ENCODE data around the gene RNASE1. TPM values are rescaled to one million over a fixed set of nuclear protein-coding genes. Genes with fewer than 3 reads are reported as not detected.

RNASE1 gene
- total and polyA plus RNA-seq, 2 donors (not counting 1 experiment from before 2014, with no cell fraction given) = 0.25 to 0.81 TPM

GRCh38 chr14:20775901-20776300 lies 26.7 kb downstream of the RNASE1 start:
- ChIA-PET POLR2A (interaction anchor here (0.8 kb wide), 1 partner anchor 24 kb away, joined by 3 read pairs; no protein-coding TSS in a partner anchor), CTCF (interaction anchor here (1.6 kb wide), 1 partner anchor 18 kb away, joined by 4 read pairs; no protein-coding TSS in a partner anchor)
- no peak for ATAC-seq (ENCODE audit: low read depth)
- Mint-ChIP-seq H3K27me3 (peaks cover under 1% of the 10 kb centered on the region), H3K4me3 (no peak overlapping the region), H3K27ac (no peak overlapping the region), H3K9me3 (ENCODE audit: insufficient read depth) (no peaks in the 10 kb centered on the region), H3K4me1 (peaks cover 6% of the 10 kb centered on the region)
- peaks cover 7% of the 10 kb centered on the region in 2 donors for H3K4me1 ChIP-seq (ENCODE audit: control insufficient read depth in 2 of 2, insufficient read depth in 2 of 2, low read length in 2 of 2)
- H3K9ac ChIP-seq (ENCODE audit: low read length) = no peak overlapping the region
- H2AFZ ChIP-seq (ENCODE audit: insufficient read depth, low read depth, low read length, poor library complexity, severe bottlenecking) = no peak overlapping the region
- no CpG with 5 or more reads among the region's 1 CpG for WGBS (ENCODE audit: insufficient coverage)
- H3K36me3 ChIP-seq (replicated peaks in 1 of 2; ENCODE audit: control extremely low read depth in 1 of 2, control insufficient read depth in 1 of 2, extremely low read depth in 1 of 2, insufficient read depth in 2 of 2, low read length in 1 of 2) = no peaks in the 10 kb centered on the region
- H3K4me3 ChIP-seq (ENCODE audit: control extremely low read depth in 1 of 5, extremely low read depth in 1 of 5, insufficient read depth in 1 of 5, low read depth in 2 of 5, low read length in 4 of 5) = no peak overlapping the region
- H3K27me3 ChIP-seq (replicated peaks in 1 of 4; ENCODE audit: control extremely low read depth in 1 of 4, control insufficient read depth in 3 of 4, insufficient read depth in 4 of 4, low read length in 3 of 4) = no peaks in the 10 kb centered on the region
- H3K27ac ChIP-seq (ENCODE audit: low read length in 2 of 2) = no peak overlapping the region
- intact Hi-C loops (cut with micrococcal nuclease) = no loop called here
- H3K79me2 ChIP-seq (ENCODE audit: control insufficient read depth, insufficient read depth, low read length) = peaks cover 10% of the 10 kb centered on the region
- DNase-seq = no peak
- no peak for TF ChIP-seq CTCF (IDR thresholded peaks at IDR 0.05)
- TF ChIP-seq EZH2 (IDR thresholded peaks at IDR 0.05; ENCODE audit: borderline replicate concordance, insufficient read depth, low read depth, low read length, poor library complexity, severe bottlenecking) = no peak
- peaks cover 1 to 5% (median 5%) of the 10 kb centered on the region in 3 donors for H3K9me3 ChIP-seq (ENCODE audit: control extremely low read depth in 1 of 3, control insufficient read depth in 2 of 3, insufficient read depth in 1 of 3, low read length in 2 of 3)
- no peak overlapping the region for H3K4me2 ChIP-seq (replicated peaks; ENCODE audit: low read depth, low read length, poor library complexity, severe bottlenecking)
- H4K20me1 ChIP-seq (ENCODE audit: control insufficient read depth, insufficient read depth, low read length, poor library complexity, severe bottlenecking) = no peaks in the 10 kb centered on the region

GRCh38 chr14:20775043-20775442 lies 27.6 kb downstream of the RNASE1 start:
- intact Hi-C loops (cut with micrococcal nuclease) = no loop called here
- Mint-ChIP-seq H3K4me3 (no peak overlapping the region), H3K4me1 (peaks cover 3% of the 10 kb centered on the region), H3K27me3 (peaks cover 5% of the 10 kb centered on the region), H3K9me3 (ENCODE audit: insufficient read depth) (no peaks in the 10 kb centered on the region), H3K27ac (no peak overlapping the region)
- peaks cover 3% of the 10 kb centered on the region for H3K79me2 ChIP-seq (ENCODE audit: control insufficient read depth, insufficient read depth, low read length)
- peaks cover 3 to 4% of the 10 kb centered on the region in 2 donors for H3K4me1 ChIP-seq (ENCODE audit: control insufficient read depth in 2 of 2, insufficient read depth in 2 of 2, low read length in 2 of 2)
- H3K36me3 ChIP-seq (replicated peaks in 1 of 2; ENCODE audit: control extremely low read depth in 1 of 2, control insufficient read depth in 1 of 2, extremely low read depth in 1 of 2, insufficient read depth in 2 of 2, low read length in 1 of 2) = no peaks in the 10 kb centered on the region
- H3K27ac ChIP-seq (ENCODE audit: low read length in 2 of 2) = no peak overlapping the region
- no peak for DNase-seq
- ChIA-PET CTCF (no interaction called here), POLR2A (interaction anchor here (0.8 kb wide), 1 partner anchor 25 kb away, joined by 3 read pairs; no protein-coding TSS in a partner anchor)
- TF ChIP-seq EZH2 (IDR thresholded peaks at IDR 0.05; ENCODE audit: borderline replicate concordance, insufficient read depth, low read depth, low read length, poor library complexity, severe bottlenecking) = no peak
- no peak for TF ChIP-seq CTCF (IDR thresholded peaks at IDR 0.05)
- H3K4me2 ChIP-seq (replicated peaks; ENCODE audit: low read depth, low read length, poor library complexity, severe bottlenecking) = no peak overlapping the region
- H3K9me3 ChIP-seq (ENCODE audit: control extremely low read depth in 1 of 3, control insufficient read depth in 2 of 3, insufficient read depth in 1 of 3, low read length in 2 of 3) = peaks cover 1 to 5% (median 3%) of the 10 kb centered on the region in 3 donors
- H2AFZ ChIP-seq (ENCODE audit: insufficient read depth, low read depth, low read length, poor library complexity, severe bottlenecking) = no peak overlapping the region
- no peak overlapping the region for H3K9ac ChIP-seq (ENCODE audit: low read length)
- no peaks in the 10 kb centered on the region for H3K27me3 ChIP-seq (replicated peaks in 1 of 4; ENCODE audit: control extremely low read depth in 1 of 4, control insufficient read depth in 3 of 4, insufficient read depth in 4 of 4, low read length in 3 of 4)
- no peak for ATAC-seq (ENCODE audit: low read depth)
- H4K20me1 ChIP-seq (ENCODE audit: control insufficient read depth, insufficient read depth, low read length, poor library complexity, severe bottlenecking) = no peaks in the 10 kb centered on the region
- no peak overlapping the region for H3K4me3 ChIP-seq (ENCODE audit: control extremely low read depth in 1 of 5, extremely low read depth in 1 of 5, insufficient read depth in 1 of 5, low read depth in 2 of 5, low read length in 4 of 5)
- WGBS (ENCODE audit: insufficient coverage) = 100% methylated on average over 2 of the region's 6 CpGs

All from B cell (primary cell).